D721Med (cell line): ENCODE results near the gene STRA6.

Experiments used
- DNase-seq: peaks from one replicate; pipeline ENCODE4 v3.0.0; 2011; ENCODE audit warnings: low spot score; ENCODE audit not compliant: insufficient read length
- FAIRE-seq: peaks from 2 replicates; lab custom pipeline; 2011; peaks lifted over from hg19 to GRCh38; lab: Jason Lieb, UNC
- TF ChIP-seq, protein P1 (sequence below): IDR thresholded peaks from 2 replicates; pipeline ENCODE4 v1.5.1; 2012; ENCODE audit warnings: mild to moderate bottlenecking, control low read depth; ENCODE audit not compliant: insufficient read depth; ENCODE audit errors: missing control alignments

Gene STRA6

DNA sequence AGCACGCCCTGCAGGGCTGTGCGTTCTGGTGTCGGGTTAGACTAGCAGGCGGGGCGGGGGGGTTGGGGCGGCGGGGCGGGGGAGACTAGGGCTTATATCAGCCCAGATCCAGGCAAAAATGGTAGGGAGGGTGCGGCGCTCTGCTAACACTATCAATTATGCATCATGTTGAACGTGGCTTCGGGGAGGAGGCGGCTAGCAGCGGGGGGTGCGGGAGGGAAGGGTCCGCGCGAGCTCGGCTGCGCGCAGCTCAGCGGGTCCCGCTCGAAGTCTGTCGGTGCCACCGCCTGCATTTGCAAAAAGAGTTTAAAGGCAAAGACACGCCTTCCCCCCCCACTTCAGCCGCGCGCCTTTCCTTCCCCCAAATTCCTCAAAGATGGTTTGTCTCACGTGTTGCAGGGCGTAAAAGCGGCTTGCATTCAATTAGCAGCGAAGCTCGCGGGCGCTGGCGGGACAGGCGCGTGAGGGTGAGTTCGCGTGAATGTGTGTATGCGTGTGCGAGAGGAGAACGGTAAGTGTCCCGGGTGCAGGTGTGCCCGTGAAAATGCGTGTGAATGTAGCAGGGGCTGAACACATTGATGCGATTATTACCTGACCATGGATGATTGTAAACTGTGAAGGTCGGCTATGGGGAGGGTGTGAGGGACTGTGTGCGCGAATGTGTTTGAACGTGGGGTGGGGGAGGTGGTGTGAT, 72.3 kb downstream of the STRA6 start, which contains the start of gene ISLR2:
TSS of gene ISLR2 (plus strand) at position 432 of the 694 bp plus-strand sequence. CDS start 2,169 bp downstream, outside the sequence.
- TF ChIP-seq, protein P1, sequence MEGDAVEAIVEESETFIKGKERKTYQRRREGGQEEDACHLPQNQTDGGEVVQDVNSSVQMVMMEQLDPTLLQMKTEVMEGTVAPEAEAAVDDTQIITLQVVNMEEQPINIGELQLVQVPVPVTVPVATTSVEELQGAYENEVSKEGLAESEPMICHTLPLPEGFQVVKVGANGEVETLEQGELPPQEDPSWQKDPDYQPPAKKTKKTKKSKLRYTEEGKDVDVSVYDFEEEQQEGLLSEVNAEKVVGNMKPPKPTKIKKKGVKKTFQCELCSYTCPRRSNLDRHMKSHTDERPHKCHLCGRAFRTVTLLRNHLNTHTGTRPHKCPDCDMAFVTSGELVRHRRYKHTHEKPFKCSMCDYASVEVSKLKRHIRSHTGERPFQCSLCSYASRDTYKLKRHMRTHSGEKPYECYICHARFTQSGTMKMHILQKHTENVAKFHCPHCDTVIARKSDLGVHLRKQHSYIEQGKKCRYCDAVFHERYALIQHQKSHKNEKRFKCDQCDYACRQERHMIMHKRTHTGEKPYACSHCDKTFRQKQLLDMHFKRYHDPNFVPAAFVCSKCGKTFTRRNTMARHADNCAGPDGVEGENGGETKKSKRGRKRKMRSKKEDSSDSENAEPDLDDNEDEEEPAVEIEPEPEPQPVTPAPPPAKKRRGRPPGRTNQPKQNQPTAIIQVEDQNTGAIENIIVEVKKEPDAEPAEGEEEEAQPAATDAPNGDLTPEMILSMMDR: no peak
- no peak for DNase-seq
- FAIRE-seq: no peak

DNA sequence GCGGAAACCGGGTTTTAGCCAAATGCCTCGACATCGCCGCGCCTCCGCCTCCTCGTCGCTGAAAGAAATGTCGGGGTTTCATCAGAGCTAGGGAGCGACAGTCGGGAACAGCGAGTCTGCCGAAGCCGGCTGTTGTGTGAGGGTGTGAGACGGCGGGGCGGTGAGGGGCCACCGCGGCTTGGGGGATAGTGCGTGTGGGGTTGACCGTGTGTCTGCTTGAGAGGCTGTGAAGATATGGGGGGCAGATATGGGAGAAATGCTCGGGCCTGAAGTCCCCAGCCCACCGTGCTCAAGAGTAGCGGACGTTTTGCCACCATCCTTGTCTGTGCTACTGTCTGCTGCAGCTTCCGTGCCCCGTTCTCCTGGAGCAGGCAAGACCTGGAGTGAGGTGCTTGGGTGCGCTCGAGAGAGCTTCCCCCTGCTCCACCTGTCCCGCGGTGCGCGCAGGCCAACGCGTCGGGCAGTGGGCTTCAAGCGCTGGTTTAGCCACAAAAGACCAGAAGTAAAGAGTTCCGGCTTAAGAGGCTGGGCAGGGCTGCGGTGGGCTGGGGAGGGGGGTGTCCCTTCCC, 72.9 kb downstream of the STRA6 start:
- no peak for FAIRE-seq
- TF ChIP-seq, protein P1: no peak
- DNase-seq: no peak
